Activated CD4-positive, alpha-beta T cell treated with anti-CD3 and anti-CD28 coated beads, Interleukin-2, amount 10 ng/mL, durations not matched to agents 24 days and 14 days (primary cell): ENCODE measurements around the gene SECTM1. TPM values are rescaled to one million over a fixed set of nuclear protein-coding genes. Genes with fewer than 3 reads are reported as not detected.
A peak's percentile ranks its signal among the peaks of the same experiment; 100 is the strongest.

ENCODE experiments used
- DNase-seq: peaks from one replicate; pipeline ENCODE4 v3.0.0; 2022
- H3K27ac Mint-ChIP-seq: one replicate; pipeline ENCODE4 v1.8.0; 2022; ENCODE audit warnings: mild to moderate bottlenecking, mixed read lengths
- H3K27me3 Mint-ChIP-seq: one replicate; pipeline ENCODE4 v1.8.0; 2022; ENCODE audit warnings: mixed read lengths
- H3K36me3 Mint-ChIP-seq: one replicate; pipeline ENCODE4 v1.8.0; 2022; ENCODE audit warnings: low read depth, mild to moderate bottlenecking, mixed read lengths
- H3K4me1 Mint-ChIP-seq: one replicate; pipeline ENCODE4 v1.8.0; 2021; ENCODE audit warnings: mixed read lengths
- H3K4me3 Mint-ChIP-seq: one replicate; pipeline ENCODE4 v1.8.0; 2022; ENCODE audit warnings: mild to moderate bottlenecking, moderate library complexity, mixed read lengths
- H3K9me3 Mint-ChIP-seq: one replicate; pipeline ENCODE4 v1.8.0; 2021; ENCODE audit warnings: mixed read lengths
- intact Hi-C: fragments of 100-400 bp; cut with micrococcal nuclease; formaldehyde crosslinking; loops from one replicate; pipeline ENCODE4 v1.15.1; 2023
- total RNA-seq: library from RNA; stranded (reverse); gene quantifications from 2 replicates; pipeline ENCODE4 v1.2.3, GENCODE V29; 2022

Gene SECTM1
- total RNA-seq, 1 donor from 2014 or later = 4.6 TPM

DNA sequence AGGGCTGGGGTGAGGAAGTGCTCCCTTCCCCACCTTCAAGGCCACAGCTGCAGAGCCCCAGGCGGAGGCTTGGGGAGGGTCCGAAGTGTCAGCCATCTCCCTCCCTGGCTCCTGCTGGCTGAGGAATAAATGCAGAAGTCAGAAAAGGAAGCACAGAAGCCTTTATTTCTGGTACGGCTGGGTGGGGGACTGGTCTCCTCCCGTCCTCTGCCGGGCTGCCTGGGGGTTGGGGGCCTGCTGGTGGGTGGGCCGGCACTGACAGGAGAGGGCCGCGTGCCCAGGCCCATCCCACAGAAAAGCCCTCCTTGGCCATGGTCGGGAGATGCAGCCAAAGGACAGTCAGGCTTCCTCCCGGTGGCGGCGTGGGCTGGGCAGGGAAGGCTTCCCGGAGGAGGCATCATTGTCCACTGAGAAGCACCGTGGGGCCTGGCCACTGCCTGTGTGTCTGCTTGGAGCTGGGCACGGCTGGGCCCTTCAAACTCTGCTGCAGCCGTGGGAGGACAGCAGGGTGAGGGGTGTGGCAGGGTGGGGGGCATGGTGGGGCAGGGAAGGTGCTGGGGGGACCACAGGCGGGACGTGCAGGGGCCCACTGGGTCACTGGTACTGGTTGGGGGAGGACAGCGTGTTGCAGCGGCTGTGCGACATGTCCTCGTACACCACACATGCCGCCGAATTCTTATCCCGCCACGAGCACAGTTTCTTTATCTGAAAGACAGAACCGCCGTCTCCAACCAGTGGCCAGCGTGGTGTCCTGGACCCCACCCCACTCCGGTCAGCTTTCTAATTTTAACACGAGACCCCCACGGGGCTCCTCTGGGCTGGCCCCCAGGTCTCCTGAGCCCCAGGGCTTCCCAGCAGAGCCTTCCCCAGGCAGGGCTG is 18.6 kb downstream of the SECTM1 start:
- Mint-ChIP-seq H3K27ac (no peak overlapping the region), H3K9me3 (no peaks in the 10 kb centered on the region), H3K4me3 (no peak overlapping the region), H3K27me3 (no peaks in the 10 kb centered on the region), H3K36me3 (peaks cover 31% of the 10 kb centered on the region), H3K4me1 (peaks cover 12% of the 10 kb centered on the region)
- intact Hi-C loops = no loop called here
- DNase-seq = no peak

DNA sequence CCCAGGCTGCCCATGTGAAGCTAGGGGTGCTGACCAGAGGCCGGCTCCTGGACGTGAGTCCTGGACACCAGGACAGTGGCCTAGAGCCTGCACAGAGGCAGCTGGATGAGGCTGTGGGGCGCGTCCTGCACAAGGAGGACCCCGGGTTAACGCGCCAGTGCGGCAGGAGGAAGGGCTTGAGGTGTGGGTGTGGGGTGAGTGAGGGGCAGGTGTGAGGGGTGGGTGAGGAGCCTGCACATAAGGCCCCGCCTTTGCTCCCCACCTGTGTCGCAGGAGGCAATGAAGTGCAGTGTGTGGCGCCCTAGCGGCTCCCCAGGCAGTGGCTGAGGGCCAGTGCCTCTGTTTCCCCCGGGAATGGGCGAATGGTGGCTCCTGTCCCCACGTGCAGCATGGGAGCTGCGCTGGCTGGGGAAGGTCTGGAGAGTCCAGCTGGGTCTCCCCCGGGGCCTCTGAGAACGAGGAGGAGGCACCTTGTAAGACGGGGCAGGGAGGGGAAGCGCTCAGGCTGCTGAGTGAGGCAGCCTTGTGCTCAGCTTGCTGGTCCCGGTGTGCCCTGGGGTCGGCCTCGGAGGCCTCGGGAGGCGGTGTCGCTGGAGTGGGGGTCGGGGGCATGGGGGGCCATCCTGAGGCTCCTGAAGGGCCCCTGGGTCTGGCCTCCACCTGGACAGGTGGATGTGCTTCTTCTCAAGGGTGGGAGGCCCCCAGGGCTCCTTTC is 19.4 kb downstream of the SECTM1 start:
- Mint-ChIP-seq H3K27ac (peak overlapping the region; percentile 72), H3K9me3 (no peaks in the 10 kb centered on the region), H3K27me3 (no peaks in the 10 kb centered on the region), H3K36me3 (peaks cover 31% of the 10 kb centered on the region), H3K4me3 (peak overlapping the region; percentile 68), H3K4me1 (peaks cover 10% of the 10 kb centered on the region)
- DNase-seq = no peak
- intact Hi-C loops = no loop called here

DNA sequence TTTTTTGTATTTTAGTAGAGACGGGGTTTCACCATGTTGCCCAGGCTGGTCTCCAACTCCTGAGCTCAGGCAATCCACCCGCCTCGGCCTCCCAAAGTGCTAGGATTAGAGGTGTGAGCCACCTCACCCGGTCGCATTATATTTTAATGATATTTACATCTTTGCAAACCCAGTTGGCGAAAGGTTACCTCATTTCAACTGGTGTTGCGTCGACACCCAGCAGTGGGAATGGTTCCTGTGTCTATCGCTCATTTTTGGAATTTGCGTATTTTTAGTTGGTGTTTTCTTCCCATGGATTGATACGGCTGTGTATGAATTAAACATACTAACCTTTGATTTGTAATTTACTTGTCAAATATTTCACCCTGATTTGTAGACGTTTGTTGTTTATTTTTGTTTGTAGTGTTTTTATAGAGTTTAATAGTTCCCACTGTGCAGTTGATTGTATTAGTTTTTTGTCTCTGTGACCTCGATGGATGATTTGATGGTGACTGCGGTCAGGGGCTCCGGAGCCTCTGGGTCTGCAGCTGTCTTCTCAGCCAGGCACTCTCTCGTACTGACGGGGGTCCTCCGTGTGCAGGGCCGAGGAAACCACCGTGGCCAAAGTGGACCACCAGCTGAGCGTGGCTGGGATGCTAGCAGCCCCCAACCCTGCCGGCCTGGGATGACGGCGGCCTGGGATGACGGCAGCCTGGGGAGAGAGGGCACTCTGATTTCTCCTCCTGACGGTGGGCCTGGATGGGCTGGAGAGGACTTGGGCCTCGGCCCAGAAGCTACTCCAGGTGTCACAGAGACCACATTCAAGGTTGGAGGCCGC is 20.2 kb downstream of the SECTM1 start:
- Mint-ChIP-seq H3K27ac (peak overlapping the region; percentile 34), H3K4me3 (peak overlapping the region; percentile 68), H3K9me3 (no peaks in the 10 kb centered on the region), H3K36me3 (peaks cover 31% of the 10 kb centered on the region), H3K27me3 (no peaks in the 10 kb centered on the region), H3K4me1 (peaks cover 12% of the 10 kb centered on the region)
- intact Hi-C loops = no loop called here
- DNase-seq = no peak

DNA sequence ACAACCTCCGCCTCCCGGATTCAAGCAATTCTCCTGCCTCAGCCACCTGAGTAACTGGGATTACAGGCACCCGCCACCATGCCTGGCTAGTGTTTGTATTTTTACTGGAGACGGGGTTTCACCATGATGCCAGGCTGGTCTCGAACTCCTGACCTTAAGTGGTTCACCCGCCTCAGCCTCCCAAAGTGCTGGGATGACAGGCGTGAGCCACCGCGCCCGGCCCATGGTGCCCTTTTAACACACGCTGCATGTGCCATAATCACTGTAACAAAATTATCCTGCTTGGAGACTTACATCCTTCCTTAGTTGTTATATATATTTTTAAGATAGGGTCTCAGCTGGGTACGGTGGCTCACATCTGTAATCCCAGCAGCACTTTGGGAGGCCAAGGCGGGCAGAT is 21.6 kb downstream of the SECTM1 start:
- H3K27ac Mint-ChIP-seq = no peak overlapping the region
- peaks cover 16% of the 10 kb centered on the region for H3K4me1 Mint-ChIP-seq
- H3K27me3 Mint-ChIP-seq = peaks cover 4% of the 10 kb centered on the region
- intact Hi-C loops = no loop called here
- H3K4me3 Mint-ChIP-seq = no peak overlapping the region
- H3K9me3 Mint-ChIP-seq = no peaks in the 10 kb centered on the region
- peaks cover 32% of the 10 kb centered on the region for H3K36me3 Mint-ChIP-seq
- no peak for DNase-seq

DNA sequence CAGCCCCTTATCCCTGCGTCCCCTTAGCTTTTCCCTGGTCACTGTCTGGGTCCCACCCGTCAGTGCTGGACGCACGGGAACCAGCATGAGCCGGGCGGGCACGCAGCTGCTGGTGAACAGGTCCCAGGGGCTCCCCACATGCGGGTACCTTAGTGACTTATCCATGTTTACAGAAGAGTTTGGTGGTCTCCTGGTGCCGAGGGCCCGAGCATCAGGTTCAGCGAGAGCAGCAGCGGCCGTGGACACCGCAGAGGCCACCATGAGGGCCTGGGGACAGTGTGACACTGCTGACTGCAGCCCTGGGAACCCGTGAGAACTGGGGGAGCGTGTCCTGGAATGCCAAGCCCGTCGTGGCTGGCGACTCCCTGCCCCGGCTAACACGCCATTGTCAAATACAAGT is 22.7 kb downstream of the SECTM1 start:
- Mint-ChIP-seq H3K27ac (no peak overlapping the region), H3K4me1 (peaks cover 22% of the 10 kb centered on the region), H3K36me3 (peaks cover 24% of the 10 kb centered on the region), H3K27me3 (peaks cover 4% of the 10 kb centered on the region), H3K4me3 (no peak overlapping the region), H3K9me3 (no peaks in the 10 kb centered on the region)
- intact Hi-C loops = no loop called here
- no peak for DNase-seq

DNA sequence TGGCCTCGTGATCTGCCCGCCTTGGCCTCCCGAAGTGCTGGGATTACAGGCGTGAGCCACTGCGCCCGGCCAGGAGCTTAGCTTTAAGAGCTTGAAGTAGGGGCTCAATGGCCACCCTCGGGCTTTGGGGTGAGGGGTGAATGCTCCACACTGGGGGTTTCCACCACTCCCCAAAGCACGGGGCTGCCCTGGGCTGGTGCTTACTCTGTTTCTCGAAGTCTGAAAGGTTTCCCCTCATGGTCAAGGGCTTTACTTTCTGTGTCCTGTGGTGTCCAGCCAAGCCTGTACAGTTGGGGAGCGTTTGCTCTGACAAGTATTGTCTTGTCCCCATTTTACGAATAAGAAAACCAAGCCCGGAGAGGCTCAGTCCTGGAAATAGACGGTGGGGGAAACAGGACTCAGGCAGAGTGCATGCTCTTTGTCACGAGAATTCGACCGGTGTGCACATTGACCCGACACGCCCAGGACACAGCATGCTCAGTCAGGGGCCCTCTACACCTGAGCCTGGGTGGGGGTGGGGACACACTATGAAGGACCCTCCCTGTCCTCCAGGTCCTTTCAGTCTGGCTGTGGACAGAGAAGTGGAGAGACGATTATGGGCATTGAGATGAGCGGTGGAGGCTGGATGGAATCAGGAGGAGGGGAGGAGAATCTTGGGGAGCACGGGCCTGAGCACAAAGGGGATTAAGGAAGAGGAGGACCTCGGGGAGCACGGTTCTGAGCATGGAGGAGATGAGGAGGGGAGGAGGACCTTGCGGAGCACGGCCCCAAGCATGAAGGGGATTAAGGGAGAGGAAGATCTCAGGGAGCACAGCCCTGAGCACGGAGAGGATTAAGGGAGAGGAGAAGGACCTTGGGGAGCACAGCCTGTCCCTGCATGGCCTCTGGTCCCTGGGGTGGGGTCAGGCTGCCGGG is 23.7 kb downstream of the SECTM1 start:
- H3K27me3 Mint-ChIP-seq = peaks cover 4% of the 10 kb centered on the region
- H3K4me1 Mint-ChIP-seq = peaks cover 23% of the 10 kb centered on the region
- H3K4me3 Mint-ChIP-seq = no peak overlapping the region
- peaks cover 16% of the 10 kb centered on the region for H3K36me3 Mint-ChIP-seq
- no peak overlapping the region for H3K27ac Mint-ChIP-seq
- DNase-seq = no peak
- intact Hi-C loops = no loop called here
- no peaks in the 10 kb centered on the region for H3K9me3 Mint-ChIP-seq

DNA sequence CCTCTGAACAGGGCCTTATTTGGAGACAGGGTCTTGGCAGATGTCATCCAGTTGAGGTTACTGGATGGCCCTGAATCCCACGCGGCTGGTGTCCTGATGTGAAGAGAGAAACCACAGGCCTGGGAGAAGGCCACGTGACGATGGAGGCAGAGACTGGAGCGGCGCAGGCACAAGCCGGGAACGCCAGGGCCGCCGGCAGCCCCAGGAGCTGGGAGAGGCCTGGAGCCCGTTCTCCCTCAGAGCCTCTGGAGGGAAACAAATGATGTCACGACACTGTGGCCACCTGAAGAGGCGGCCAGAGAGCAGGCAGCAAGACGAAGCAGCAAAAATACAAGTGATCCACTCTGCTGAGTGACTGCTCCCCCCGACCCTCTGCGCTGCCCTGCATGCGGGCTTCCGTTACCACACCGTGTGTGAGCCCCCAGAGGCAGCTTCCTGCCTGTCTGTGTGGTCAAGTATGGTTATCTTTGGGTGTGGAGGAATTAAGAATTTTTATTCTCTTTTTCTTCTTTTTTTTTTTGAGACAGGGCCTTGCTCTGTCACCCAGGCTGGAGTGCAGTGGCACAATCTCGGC is 27.8 kb downstream of the SECTM1 start:
- no peaks in the 10 kb centered on the region for H3K9me3 Mint-ChIP-seq
- peaks cover 3% of the 10 kb centered on the region for H3K36me3 Mint-ChIP-seq
- H3K27ac Mint-ChIP-seq = peak overlapping the region; percentile 92
- intact Hi-C loops = loop anchor here (1.0 kb wide), 2 partner anchors 9 to 15 kb away; no protein-coding TSS in a partner anchor
- peaks cover 39% of the 10 kb centered on the region for H3K4me1 Mint-ChIP-seq
- H3K4me3 Mint-ChIP-seq = peak overlapping the region; percentile 30
- peaks cover 4% of the 10 kb centered on the region for H3K27me3 Mint-ChIP-seq
- no peak for DNase-seq

DNA sequence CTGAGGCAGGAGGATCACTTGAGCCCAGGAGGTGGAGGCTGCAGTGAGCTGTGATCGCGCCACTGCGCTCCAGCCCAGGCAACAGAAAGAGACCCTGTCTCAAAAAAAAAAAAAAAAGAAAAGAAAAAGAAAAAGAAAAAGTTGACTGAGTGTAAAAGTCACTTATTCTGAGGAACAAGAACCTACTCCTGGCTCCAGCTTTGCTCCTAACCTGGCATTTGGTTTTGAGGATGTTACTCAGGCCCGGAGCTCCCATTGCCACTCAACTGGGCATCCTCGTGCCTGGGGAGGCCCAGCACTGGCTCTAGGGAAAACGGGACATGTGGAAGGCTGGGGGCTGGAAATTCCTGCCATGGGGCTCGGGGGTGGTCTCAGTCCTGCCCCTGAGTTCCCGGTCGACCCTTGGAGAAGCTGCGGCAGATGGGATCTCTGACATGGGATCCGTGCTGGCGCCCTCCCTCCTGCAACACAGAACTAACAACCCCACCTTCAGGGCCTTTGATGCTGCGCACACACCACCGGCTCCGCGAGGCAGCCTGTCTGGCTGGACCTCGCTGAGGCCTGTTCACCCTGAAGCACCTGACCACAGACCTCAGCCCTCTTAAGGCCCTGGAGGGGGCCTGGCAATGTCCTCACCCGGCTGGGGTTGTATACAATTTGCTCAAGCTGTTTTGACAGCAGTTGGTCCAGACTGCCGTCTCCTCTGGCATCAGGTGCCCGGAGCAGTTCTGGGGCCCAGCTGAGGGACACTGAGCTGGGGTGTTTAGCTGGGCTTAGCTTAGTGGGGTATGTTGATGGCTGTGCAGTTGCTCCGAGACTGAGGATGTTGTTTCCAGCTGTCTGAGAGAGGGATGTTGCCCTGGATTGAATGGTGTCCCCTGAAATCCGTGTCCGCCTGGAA is 28.5 kb downstream of the SECTM1 start:
- H3K27ac Mint-ChIP-seq = peak overlapping the region; percentile 83
- intact Hi-C loops = no loop called here

DNA sequence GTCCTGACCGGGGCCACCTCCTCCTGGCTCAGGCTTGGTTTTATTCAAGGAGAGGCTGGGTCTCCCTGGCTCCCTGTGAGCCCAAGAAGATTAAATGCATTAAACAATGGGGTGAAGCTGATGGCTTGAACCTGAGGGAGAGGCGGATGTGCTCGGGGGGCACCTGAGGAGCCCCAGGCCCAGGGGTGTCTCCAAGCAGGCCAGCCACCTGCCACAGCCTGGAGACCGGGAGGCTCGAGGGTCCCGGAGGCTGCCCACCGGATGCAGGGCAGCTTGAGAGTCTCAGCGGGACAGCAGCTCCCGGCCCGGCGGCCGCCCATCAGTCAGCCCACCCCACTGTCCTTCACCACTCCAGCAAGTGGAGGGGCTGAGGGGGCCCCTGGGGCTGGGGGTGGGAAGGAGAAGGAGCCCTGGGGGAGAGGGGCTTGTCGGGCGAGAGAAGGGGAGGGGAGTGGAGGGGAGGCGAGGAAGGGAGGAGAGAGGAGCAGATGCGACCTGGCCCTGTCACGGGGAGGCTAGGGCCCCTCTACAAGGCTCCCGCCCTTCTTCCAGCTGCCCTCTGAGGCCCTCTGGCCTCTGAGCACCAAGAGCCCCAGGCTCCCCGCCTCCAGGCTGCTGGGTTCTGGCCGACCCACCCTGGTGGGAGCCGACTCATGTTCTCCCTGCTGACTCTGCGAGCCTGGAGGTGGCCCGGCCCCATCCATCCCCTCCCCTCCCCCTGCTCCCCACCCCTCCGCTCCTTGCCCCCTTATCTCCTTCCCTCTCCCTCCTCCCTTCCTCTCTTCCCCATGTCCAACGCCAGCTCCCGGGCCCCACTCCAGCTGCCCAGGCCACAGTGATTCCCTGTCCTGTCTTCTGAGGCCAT is 29.4 kb downstream of the SECTM1 start:
- peak overlapping the region; percentile 92 for H3K4me3 Mint-ChIP-seq
- peaks cover 3% of the 10 kb centered on the region for H3K36me3 Mint-ChIP-seq
- peaks cover 4% of the 10 kb centered on the region for H3K27me3 Mint-ChIP-seq
- no peaks in the 10 kb centered on the region for H3K9me3 Mint-ChIP-seq
- no peak for DNase-seq
- H3K4me1 Mint-ChIP-seq = peaks cover 53% of the 10 kb centered on the region
- peak overlapping the region; percentile 100 for H3K27ac Mint-ChIP-seq
- intact Hi-C loops = no loop called here

More for the DNA sequence above, 28.5 kb downstream of the SECTM1 start:
- DNase-seq = no peak
- peak overlapping the region; percentile 30 for H3K4me3 Mint-ChIP-seq
- H3K27me3 Mint-ChIP-seq = peaks cover 4% of the 10 kb centered on the region
- H3K9me3 Mint-ChIP-seq = no peaks in the 10 kb centered on the region
- peaks cover 3% of the 10 kb centered on the region for H3K36me3 Mint-ChIP-seq
- peaks cover 45% of the 10 kb centered on the region for H3K4me1 Mint-ChIP-seq

DNA sequence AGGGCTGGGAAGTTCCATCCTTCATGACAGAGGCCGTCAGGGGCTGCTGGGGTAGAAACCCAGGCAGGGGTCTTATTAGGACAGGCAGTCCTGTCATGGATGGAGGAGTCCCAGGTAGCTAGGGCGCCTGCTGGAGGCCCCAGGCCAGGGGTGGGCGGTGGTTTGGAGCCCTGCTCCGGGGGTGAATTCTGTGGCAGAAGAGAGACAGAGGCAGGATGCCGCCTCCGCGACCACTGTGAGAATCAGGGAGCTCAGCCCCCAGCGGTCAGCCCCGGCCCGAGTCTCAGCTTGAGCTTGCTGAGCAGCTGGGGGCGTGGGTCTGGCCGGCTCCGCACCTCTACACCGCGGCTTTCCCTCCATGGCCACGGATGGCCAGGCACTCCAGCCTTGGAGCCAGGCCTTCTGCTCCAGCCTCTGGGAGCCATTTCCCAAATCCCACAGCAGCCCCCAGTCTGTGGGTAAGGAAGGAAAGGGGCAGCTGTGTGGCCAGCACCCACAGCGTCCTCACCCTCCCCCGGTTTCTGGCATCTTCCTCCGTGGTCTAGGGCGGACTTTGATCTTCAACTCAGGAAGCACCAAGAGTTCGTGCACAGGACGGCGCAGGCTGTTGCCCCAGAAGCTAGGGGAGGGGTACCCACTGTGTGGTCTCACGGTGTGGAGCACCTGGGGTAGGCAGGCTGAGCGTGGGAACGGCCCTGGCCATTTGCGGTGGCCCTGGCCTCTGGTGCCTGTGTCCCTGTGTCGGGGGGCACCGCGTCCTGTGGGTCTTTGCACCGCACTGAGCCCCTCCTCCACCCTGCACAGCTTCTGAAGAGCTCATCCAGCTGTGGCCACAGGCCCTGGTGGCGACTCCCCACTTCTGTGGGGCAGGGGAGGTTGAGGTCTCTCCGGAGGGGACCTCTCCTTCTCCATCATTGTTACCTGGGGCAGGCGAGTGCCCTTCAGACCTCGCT is 30.3 kb downstream of the SECTM1 start:
- DNase-seq = peak; percentile 87
- H3K36me3 Mint-ChIP-seq = peaks cover 3% of the 10 kb centered on the region
- peaks cover 4% of the 10 kb centered on the region for H3K27me3 Mint-ChIP-seq
- peaks cover 57% of the 10 kb centered on the region for H3K4me1 Mint-ChIP-seq
- intact Hi-C loops = no loop called here
- peak overlapping the region; percentile 100 for H3K27ac Mint-ChIP-seq
- H3K9me3 Mint-ChIP-seq = no peaks in the 10 kb centered on the region
- peak overlapping the region; percentile 92 for H3K4me3 Mint-ChIP-seq
